B cell (primary cell): ENCODE data around the gene SLC2A1. TPM values are rescaled to one million over a fixed set of nuclear protein-coding genes. Genes with fewer than 3 reads are reported as not detected.

Experiments
- ATAC-seq: fragments of 200-7000 bp; cut with Tn5 transposase; one replicate; pipeline ENCODE4 v1.10.0; 2021; ENCODE audit warnings: low read depth, mild to moderate bottlenecking, moderate number of reproducible peaks, moderate library complexity
- CTCF ChIA-PET: fragments of 350-600 bp; sonication (Branson Sonifier 250); formaldehyde crosslinking; loops from one replicate; lab custom pipeline; 2021; ENCODE audit warnings: antibody characterized with exemption, inconsistent platforms; lab: Charles Lee
- POLR2A ChIA-PET: fragments of 350-600 bp; sonication (Branson Sonifier 250); formaldehyde crosslinking; loops from one replicate; lab custom pipeline; 2021; ENCODE audit warnings: antibody characterized with exemption; lab: Charles Lee
- DNase-seq: peaks from one replicate; pipeline ENCODE4 v3.0.0; 2013
- H2AFZ ChIP-seq: 2 replicates; pipeline ENCODE4 v1.6.1; 2012; ENCODE audit warnings: mild to moderate bottlenecking, low read depth, low read length; ENCODE audit not compliant: insufficient read depth, poor library complexity, severe bottlenecking
- H3K27ac ChIP-seq, 2 donors: 1 replicate in 1 of 2; 2 replicates in 1 of 2; pipeline ENCODE4 v1.5.1; 2012 to 2013; ENCODE audit warnings: low read length in 2 of 2, mild to moderate bottlenecking in 2 of 2, moderate library complexity in 1 of 2
- H3K27me3 ChIP-seq, 4 experiments: fragments of 200-600 bp in 1 of 4; sonication (generic) in 1 of 4; replicated peaks in 1 of 4; 1 replicate in 2 of 4; 2 replicates in 2 of 4; pipeline versions ENCODE4 v1.6.1 to v1.7.0; 2013 to 2016; ENCODE audit warnings: low read length in 3 of 4, mild to moderate bottlenecking in 2 of 4, mixed read lengths in 1 of 4, moderate library complexity in 1 of 4; ENCODE audit not compliant: insufficient read depth in 4 of 4, control insufficient read depth in 3 of 4; ENCODE audit errors: control extremely low read depth in 1 of 4
- H3K36me3 ChIP-seq, 2 experiments: replicated peaks in 1 of 2; 1 replicate in 1 of 2; 2 replicates in 1 of 2; pipeline versions ENCODE4 v1.6.1 to v1.7.1; 2013; ENCODE audit warnings: low read length in 1 of 2; ENCODE audit not compliant: insufficient read depth in 2 of 2, control insufficient read depth in 1 of 2; ENCODE audit errors: control extremely low read depth in 1 of 2, extremely low read depth in 1 of 2
- H3K4me1 ChIP-seq, 2 donors: fragments of 200-600 bp in 1 of 2; sonication (generic) in 1 of 2; 1 replicate in 1 of 2; 2 replicates in 1 of 2; pipeline versions ENCODE4 v1.5.1 to v1.6.1; 2013 to 2017; ENCODE audit warnings: low read length in 2 of 2; ENCODE audit not compliant: control insufficient read depth in 2 of 2, insufficient read depth in 2 of 2
- H3K4me2 ChIP-seq: replicated peaks from 2 replicates; pipeline ENCODE3; 2012; ENCODE audit warnings: mild to moderate bottlenecking, low read depth, low read length; ENCODE audit not compliant: poor library complexity, severe bottlenecking
- H3K4me3 ChIP-seq, 5 experiments: fragments of 200-600 bp in 1 of 5; sonication (generic) in 1 of 5; 1 replicate in 3 of 5; 2 replicates in 2 of 5; pipeline versions ENCODE4 v1.5.1 to v1.7.0; 2011 to 2016; ENCODE audit warnings: low read length in 4 of 5, mild to moderate bottlenecking in 4 of 5, low read depth in 2 of 5, control low read depth in 1 of 5, moderate library complexity in 1 of 5; ENCODE audit not compliant: insufficient read depth in 1 of 5; ENCODE audit errors: control extremely low read depth in 1 of 5, extremely low read depth in 1 of 5
- H3K79me2 ChIP-seq: fragments of 200-600 bp; sonication (generic); one replicate; pipeline ENCODE4 v1.6.0; 2016; ENCODE audit warnings: low read length; ENCODE audit not compliant: control insufficient read depth, insufficient read depth
- H3K9ac ChIP-seq: fragments of 200-600 bp; sonication (generic); 2 replicates; pipeline ENCODE4 v1.6.1; 2017; ENCODE audit warnings: mild to moderate bottlenecking, low read length, moderate library complexity
- H3K9me3 ChIP-seq, 3 donors: one replicate each; pipeline versions ENCODE4 v1.6.1 to v1.7.1; 2013; ENCODE audit warnings: low read length in 2 of 3; ENCODE audit not compliant: control insufficient read depth in 2 of 3, insufficient read depth in 1 of 3; ENCODE audit errors: control extremely low read depth in 1 of 3
- H4K20me1 ChIP-seq: 2 replicates; pipeline ENCODE4 v1.6.0; 2012; ENCODE audit warnings: mild to moderate bottlenecking, low read length; ENCODE audit not compliant: insufficient read depth, control insufficient read depth, poor library complexity, severe bottlenecking
- H3K27ac Mint-ChIP-seq: one replicate; pipeline ENCODE4 v1.8.0; 2021; ENCODE audit warnings: mixed read lengths
- H3K27me3 Mint-ChIP-seq: one replicate; pipeline ENCODE4 v1.8.0; 2021; ENCODE audit warnings: mixed read lengths
- H3K4me1 Mint-ChIP-seq: one replicate; pipeline ENCODE4 v1.8.0; 2021; ENCODE audit warnings: mixed read lengths
- H3K4me3 Mint-ChIP-seq: one replicate; pipeline ENCODE4 v1.8.0; 2021; ENCODE audit warnings: mixed read lengths
- H3K9me3 Mint-ChIP-seq: one replicate; pipeline ENCODE4 v1.8.0; 2022; ENCODE audit warnings: mixed read lengths; ENCODE audit not compliant: insufficient read depth
- EZH2 ChIP-seq: IDR thresholded peaks from 2 replicates; pipeline ENCODE4 v1.6.1; 2012; ENCODE audit warnings: borderline replicate concordance, low read depth, mild to moderate bottlenecking, moderate library complexity, low read length; ENCODE audit not compliant: insufficient read depth, poor library complexity, severe bottlenecking
- WGBS: methylation state at CpG from one replicate; pipeline ENCODE4 v1.1.5; 2013; ENCODE audit warnings: missing lambda C conversion rate; ENCODE audit not compliant: insufficient coverage; 5-methylcytosine and 5-hydroxymethylcytosine counted together
- intact Hi-C: fragments of 100-400 bp; cut with micrococcal nuclease; formaldehyde crosslinking; loops from one replicate; pipeline ENCODE4 v1.10.0; 2022
- polyA plus RNA-seq: library from polyadenylated mRNA; depleted of rRNA; stranded (reverse); fragments of >200 nt; gene quantifications from 2 replicates; pipeline ENCODE4 v1.2.3, GENCODE V29; 2012
- total RNA-seq, 2 donors: library from RNA; stranded (reverse); fragments of 120-200 nt in 1 of 2; gene quantifications; 1 replicate in 1 of 2; 2 replicates in 1 of 2; pipeline versions ENCODE4 v1.2.3 to v1.2.4, GENCODE V29; 2013 to 2022
- TF ChIP-seq, protein P1 (sequence below): fragments of 200-600 bp; IDR thresholded peaks from one replicate; pipeline ENCODE4 v1.8.0; 2022; ENCODE audit warnings: antibody characterized with exemption, mild to moderate bottlenecking

The SLC2A1 gene
- total and polyA plus RNA-seq, 2 donors (not counting 1 experiment from before 2014, with no cell fraction given) = 223 to 240 TPM

GRCh38 chr1:42981871-42982270 is 23.2 kb upstream of the SLC2A1 start:
- H3K9me3 ChIP-seq = no peaks in the 10 kb centered on the region
- no peak overlapping the region for H2AFZ ChIP-seq
- ChIA-PET CTCF (interaction anchor here (1.3 to 2.6 kb wide), 3 partner anchors 13 to 92 kb away, joined by 4 to 7 read pairs (median 6); no protein-coding TSS in a partner anchor), POLR2A (no interaction called here)
- H3K4me3 ChIP-seq = no peak overlapping the region
- DNase-seq (no peak), ATAC-seq (no peak)
- Mint-ChIP-seq H3K9me3 (no peaks in the 10 kb centered on the region), H3K4me3 (no peak overlapping the region), H3K27ac (no peak overlapping the region), H3K4me1 (peaks cover 19% of the 10 kb centered on the region), H3K27me3 (no peaks in the 10 kb centered on the region)
- intact Hi-C loops = loop anchor here (10.0 kb wide), 1 partner anchor 63 kb away; no protein-coding TSS in a partner anchor
- H3K27ac ChIP-seq = no peak overlapping the region
- peaks cover 0 to 2% (median 0%) of the 10 kb centered on the region in 4 experiments for H3K27me3 ChIP-seq
- peaks cover 0 to 8% of the 10 kb centered on the region in 2 experiments for H3K36me3 ChIP-seq
- H3K79me2 ChIP-seq = peaks cover 4% of the 10 kb centered on the region
- no peak overlapping the region for H3K9ac ChIP-seq
- no peak for TF ChIP-seq EZH2
- TF ChIP-seq, protein P1, sequence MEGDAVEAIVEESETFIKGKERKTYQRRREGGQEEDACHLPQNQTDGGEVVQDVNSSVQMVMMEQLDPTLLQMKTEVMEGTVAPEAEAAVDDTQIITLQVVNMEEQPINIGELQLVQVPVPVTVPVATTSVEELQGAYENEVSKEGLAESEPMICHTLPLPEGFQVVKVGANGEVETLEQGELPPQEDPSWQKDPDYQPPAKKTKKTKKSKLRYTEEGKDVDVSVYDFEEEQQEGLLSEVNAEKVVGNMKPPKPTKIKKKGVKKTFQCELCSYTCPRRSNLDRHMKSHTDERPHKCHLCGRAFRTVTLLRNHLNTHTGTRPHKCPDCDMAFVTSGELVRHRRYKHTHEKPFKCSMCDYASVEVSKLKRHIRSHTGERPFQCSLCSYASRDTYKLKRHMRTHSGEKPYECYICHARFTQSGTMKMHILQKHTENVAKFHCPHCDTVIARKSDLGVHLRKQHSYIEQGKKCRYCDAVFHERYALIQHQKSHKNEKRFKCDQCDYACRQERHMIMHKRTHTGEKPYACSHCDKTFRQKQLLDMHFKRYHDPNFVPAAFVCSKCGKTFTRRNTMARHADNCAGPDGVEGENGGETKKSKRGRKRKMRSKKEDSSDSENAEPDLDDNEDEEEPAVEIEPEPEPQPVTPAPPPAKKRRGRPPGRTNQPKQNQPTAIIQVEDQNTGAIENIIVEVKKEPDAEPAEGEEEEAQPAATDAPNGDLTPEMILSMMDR = no peak
- H3K4me1 ChIP-seq = peaks cover 10 to 11% of the 10 kb centered on the region in 2 donors
- no peaks in the 10 kb centered on the region for H4K20me1 ChIP-seq
- no peak overlapping the region for H3K4me2 ChIP-seq
- WGBS = 100% methylated on average over 4 of the region's 6 CpGs

GRCh38 chr1:42981255-42981805 is 22.7 kb upstream of the SLC2A1 start:
- DNase-seq (no peak), ATAC-seq (no peak)
- Histone ChIP-seq H3K9ac (no peak overlapping the region), H3K4me1 (peaks cover 10 to 11% of the 10 kb centered on the region in 2 donors), H3K4me2 (no peak overlapping the region), H2AFZ (no peak overlapping the region), H3K27ac (no peak overlapping the region), H3K79me2 (peaks cover 4% of the 10 kb centered on the region), H3K27me3 (peaks cover 0 to 2% (median 0%) of the 10 kb centered on the region in 4 experiments), H3K9me3 (no peaks in the 10 kb centered on the region), H3K4me3 (no peak overlapping the region), H3K36me3 (peaks cover 0 to 8% of the 10 kb centered on the region in 2 experiments), H4K20me1 (no peaks in the 10 kb centered on the region)
- intact Hi-C loops = loop anchor here (10.0 kb wide), 1 partner anchor 63 kb away; no protein-coding TSS in a partner anchor
- peaks cover 19% of the 10 kb centered on the region for H3K4me1 Mint-ChIP-seq
- H3K27me3 Mint-ChIP-seq = no peaks in the 10 kb centered on the region
- ChIA-PET POLR2A (interaction anchor here (0.6 kb wide), 1 partner anchor 23 kb away, joined by 3 read pairs; the partner anchor contains the start of gene SLC2A1), CTCF (interaction anchor here (0.9 to 2.0 kb wide), 3 partner anchors 13 to 92 kb away, joined by 4 to 6 read pairs (median 4); no protein-coding TSS in a partner anchor)
- H3K27ac Mint-ChIP-seq = no peak overlapping the region
- H3K9me3 Mint-ChIP-seq = no peaks in the 10 kb centered on the region
- TF ChIP-seq EZH2 = no peak
- H3K4me3 Mint-ChIP-seq = no peak overlapping the region
- 0% methylated on average over 1 of the region's 4 CpGs for WGBS
